Transverse colon (tissue), 3 donors: ENCODE data around the gene TOMT.

Source experiments
- CTCF ChIP-seq, 5 experiments: fragments of 200-600 bp in 3 of 5; fragments of 450-650 bp in 2 of 5; sonication (generic) in 3 of 5; IDR thresholded peaks; 1 replicate in 2 of 5; 2 replicates in 3 of 5; pipeline ENCODE4 v1.5.1; 2016 to 2017; ENCODE audit warnings: antibody characterized with exemption in 5 of 5, inconsistent platforms in 3 of 5, mild to moderate bottlenecking in 2 of 5, moderate library complexity in 1 of 5
- EP300 ChIP-seq: sonication (generic); formaldehyde crosslinking; IDR thresholded peaks from one replicate; pipeline ENCODE4 v1.6.1; 2017; ENCODE audit warnings: antibody characterized with exemption, low read depth
- POLR2A ChIP-seq: fragments of 450-650 bp; IDR thresholded peaks from one replicate; pipeline ENCODE4 v1.6.1; 2016; ENCODE audit warnings: antibody characterized with exemption, mild to moderate bottlenecking, moderate library complexity

- TF ChIP-seq CTCF (IDR thresholded peaks at IDR 0.05): no peak
- TF ChIP-seq POLR2A: no peak
- no peak for TF ChIP-seq EP300
These were observed 30.4 kb downstream of the TOMT start for GRCh38 chr11:72135891-72136683.
